ENCODE results near the gene KIRREL3.

Gene KIRREL3

GRCh38 chr11:126704096-126704495 lies 296.5 kb downstream of the KIRREL3 start:
- no peak for DNase-seq (ENCODE audit: low read depth)

GRCh38 chr11:126703662-126704061 lies 296.9 kb downstream of the KIRREL3 start:
- DNase-seq (ENCODE audit: low read depth): no peak

GRCh38 chr11:126702987-126703386 lies 297.6 kb downstream of the KIRREL3 start:
- no peak for DNase-seq (ENCODE audit: low read depth)

- DNase-seq (ENCODE audit: low read depth): no peak
These were observed 298.3 kb downstream of the KIRREL3 start for GRCh38 chr11:126702165-126702720.

- DNase-seq (ENCODE audit: low read depth): no peak
These were observed 299.1 kb downstream of the KIRREL3 start for GRCh38 chr11:126701520-126701897.

- no peak for DNase-seq (ENCODE audit: low read depth)
These were observed 299.6 kb downstream of the KIRREL3 start for GRCh38 chr11:126700768-126701519.

GRCh38 chr11:126698576-126698975 lies 302.0 kb downstream of the KIRREL3 start:
- DNase-seq (ENCODE audit: low read depth): no peak

- no peak for DNase-seq (ENCODE audit: low read depth)
These were observed 302.6 kb downstream of the KIRREL3 start for GRCh38 chr11:126697936-126698335.

- no peak for DNase-seq (ENCODE audit: low read depth)
These were observed 303.6 kb downstream of the KIRREL3 start for GRCh38 chr11:126696982-126697381.

- DNase-seq (ENCODE audit: low read depth): no peak
These were observed 305.3 kb downstream of the KIRREL3 start for GRCh38 chr11:126695293-126695692.

- no peak for DNase-seq (ENCODE audit: low read depth)
These were observed 306.4 kb downstream of the KIRREL3 start for GRCh38 chr11:126694065-126694625.

GRCh38 chr11:126687477-126687876 lies 313.1 kb downstream of the KIRREL3 start:
- no peak for DNase-seq (ENCODE audit: low read depth)

GRCh38 chr11:126686938-126687337 lies 313.6 kb downstream of the KIRREL3 start:
- no peak for DNase-seq (ENCODE audit: low read depth)

GRCh38 chr11:126683766-126684728 lies 316.5 kb downstream of the KIRREL3 start:
- no peak for DNase-seq (ENCODE audit: low read depth)

- DNase-seq (ENCODE audit: low read depth): no peak
These were observed 318.0 kb downstream of the KIRREL3 start for GRCh38 chr11:126682590-126682989.

GRCh38 chr11:126680700-126681099 lies 319.9 kb downstream of the KIRREL3 start:
- no peak for DNase-seq (ENCODE audit: low read depth)

GRCh38 chr11:126680131-126680530 lies 320.4 kb downstream of the KIRREL3 start:
- no peak for DNase-seq (ENCODE audit: low read depth)

GRCh38 chr11:126679033-126679432 lies 321.5 kb downstream of the KIRREL3 start:
- DNase-seq (ENCODE audit: low read depth): no peak

GRCh38 chr11:126676536-126676935 lies 324.0 kb downstream of the KIRREL3 start:
- no peak for DNase-seq (ENCODE audit: low read depth)

- no peak for DNase-seq (ENCODE audit: low read depth)
These were observed 327.3 kb downstream of the KIRREL3 start for GRCh38 chr11:126673319-126673718.

- DNase-seq (ENCODE audit: low read depth): no peak
These were observed 331.2 kb downstream of the KIRREL3 start for GRCh38 chr11:126669416-126669815.

GRCh38 chr11:126664643-126665042 lies 335.9 kb downstream of the KIRREL3 start:
- no peak for DNase-seq (ENCODE audit: low read depth)

All from HS-27A (cell line).